NCI-H345 (cell line): Measurements from ENCODE around the gene SRGAP3.

Experiments
- DNase-seq: peaks from one replicate; lab custom pipeline; 2025; lab: John Stamatoyannopoulos, UW

The SRGAP3 gene

GRCh38 chr3:8964436-8965370 is 284.7 kb downstream of the SRGAP3 start:
- no peak for DNase-seq

GRCh38 chr3:8963137-8963853 is 286.2 kb downstream of the SRGAP3 start, which contains the start of gene RAD18:
Gene RAD18 (minus strand): TSS chr3:8963472. CDS start chr3:8963385, 87 bp downstream.
- peak; percentile 88 for DNase-seq

GRCh38 chr3:8962226-8962861 is 287.1 kb downstream of the SRGAP3 start:
- no peak for DNase-seq

- DNase-seq: no peak
These were observed 289.8 kb downstream of the SRGAP3 start for GRCh38 chr3:8959668-8960067.

GRCh38 chr3:8954938-8955763 is 294.3 kb downstream of the SRGAP3 start:
- no peak for DNase-seq

- no peak for DNase-seq
These were observed 296.1 kb downstream of the SRGAP3 start for GRCh38 chr3:8953313-8953712.

- DNase-seq: no peak
These were observed 297.3 kb downstream of the SRGAP3 start for GRCh38 chr3:8952130-8952529.

- no peak for DNase-seq
These were observed 303.4 kb downstream of the SRGAP3 start for GRCh38 chr3:8945890-8946600.

GRCh38 chr3:8942746-8943488 is 306.5 kb downstream of the SRGAP3 start:
- no peak for DNase-seq

- DNase-seq: no peak
These were observed 307.3 kb downstream of the SRGAP3 start for GRCh38 chr3:8942115-8942514.

GRCh38 chr3:8938021-8938420 is 311.4 kb downstream of the SRGAP3 start:
- no peak for DNase-seq

GRCh38 chr3:8937064-8938020 is 312.1 kb downstream of the SRGAP3 start:
- no peak for DNase-seq

- DNase-seq: no peak
These were observed 316.9 kb downstream of the SRGAP3 start for GRCh38 chr3:8932507-8932906.

- DNase-seq: no peak
These were observed 318.1 kb downstream of the SRGAP3 start for GRCh38 chr3:8931342-8931741.
